Neural progenitor cell (in vitro differentiated cells): ENCODE data around the gene F8A3. TPM values are rescaled to one million over a fixed set of nuclear protein-coding genes. Genes with fewer than 3 reads are reported as not detected.

ENCODE experiments used
- DNase-seq: peaks from one replicate; pipeline ENCODE4 v3.0.0-alpha.2; 2016; ENCODE audit warnings: low spot score
- H2AFZ ChIP-seq: fragments of 200-600 bp; sonication (generic); replicated peaks from 2 replicates; pipeline ENCODE4 v1.6.1; 2016; ENCODE audit warnings: antibody characterized with exemption
- H3F3A ChIP-seq: fragments of 200-600 bp; sonication (generic); 2 replicates; pipeline ENCODE4 v1.6.1; 2016; ENCODE audit warnings: antibody characterized with exemption, low read depth
- H3K27ac ChIP-seq: fragments of 200-600 bp; sonication (generic); 2 replicates; pipeline ENCODE4 v1.5.1; 2016; ENCODE audit warnings: mild to moderate bottlenecking
- H3K27me3 ChIP-seq: fragments of 200-600 bp; sonication (generic); 2 replicates; pipeline ENCODE4 v1.6.1; 2016; ENCODE audit warnings: mild to moderate bottlenecking, moderate library complexity
- H3K36me3 ChIP-seq: fragments of 200-600 bp; sonication (generic); 2 replicates; pipeline ENCODE4 v1.5.1; 2016
- H3K4me1 ChIP-seq: fragments of 200-600 bp; sonication (generic); 2 replicates; pipeline ENCODE4 v1.6.1; 2016; ENCODE audit warnings: mixed run types
- H3K4me2 ChIP-seq: fragments of 200-600 bp; sonication (generic); 2 replicates; pipeline ENCODE4 v1.6.1; 2016
- H3K4me3 ChIP-seq: fragments of 200-600 bp; sonication (generic); 2 replicates; pipeline ENCODE4 v1.5.1; 2016
- H3K79me2 ChIP-seq: fragments of 200-600 bp; sonication (generic); 2 replicates; pipeline ENCODE4 v1.6.1; 2016; ENCODE audit warnings: low read depth
- H3K9ac ChIP-seq: fragments of 200-600 bp; sonication (generic); 2 replicates; pipeline ENCODE4 v1.6.1; 2016
- H3K9me3 ChIP-seq: fragments of 200-600 bp; sonication (generic); 2 replicates; pipeline ENCODE4 v1.5.1; 2016; ENCODE audit warnings: low read depth
- H4K20me1 ChIP-seq: fragments of 200-600 bp; sonication (generic); 2 replicates; pipeline ENCODE4 v1.6.1; 2016; ENCODE audit warnings: low read depth
- H3K27ac Mint-ChIP-seq: 3 replicates; pipeline ENCODE4 v1.8.0; 2021; ENCODE audit warnings: mixed read lengths
- H3K27me3 Mint-ChIP-seq: 2 replicates; pipeline ENCODE4 v1.8.0; 2022; ENCODE audit warnings: low read depth, mild to moderate bottlenecking, inconsistent platforms, moderate library complexity, mixed read lengths; ENCODE audit not compliant: insufficient read depth
- H3K36me3 Mint-ChIP-seq: 3 replicates; pipeline ENCODE4 v1.8.0; 2021; ENCODE audit warnings: mixed read lengths
- H3K4me1 Mint-ChIP-seq: 3 replicates; pipeline ENCODE4 v1.8.0; 2021; ENCODE audit warnings: mixed read lengths
- H3K4me3 Mint-ChIP-seq: 3 replicates; pipeline ENCODE4 v1.8.0; 2021; ENCODE audit warnings: mild to moderate bottlenecking, moderate library complexity, mixed read lengths
- H3K9me3 Mint-ChIP-seq: 3 replicates; pipeline ENCODE4 v1.8.0; 2020; ENCODE audit warnings: mixed read lengths
- CTCF ChIP-seq: fragments of 200-600 bp; sonication (generic); IDR thresholded peaks from 2 replicates; pipeline ENCODE4 v1.5.1; 2017; ENCODE audit warnings: antibody characterized with exemption, mild to moderate bottlenecking
- EZH2 ChIP-seq: fragments of 200-600 bp; sonication (generic); IDR thresholded peaks from 2 replicates; pipeline ENCODE4 v1.6.1; 2017; ENCODE audit warnings: antibody characterized with exemption, mild to moderate bottlenecking, moderate library complexity
- EZH2phosphoT487 ChIP-seq: fragments of 200-600 bp; sonication (generic); IDR thresholded peaks from 2 replicates; pipeline ENCODE4 v1.6.1; 2017; ENCODE audit warnings: antibody characterized with exemption
- microRNA-seq: library from miRNA; unstranded; fragments of <30 nt; microRNA quantifications from one replicate; pipeline ENCODE4, GENCODE V29; 2016
- small RNA-seq: library from RNA; depleted of rRNA; stranded (forward); fragments of <200 nt; gene quantifications from one replicate; pipeline ENCODE3, GENCODE V24; 2015
- total RNA-seq: library from RNA; depleted of rRNA; stranded (reverse); fragments of >200 nt; gene quantifications from 2 replicates; pipeline ENCODE4 v1.2.3, GENCODE V29; 2015; ENCODE audit warnings: low replicate concordance

F8A3 gene
- total RNA-seq, 1 donor from 2014 or later = 0.73 TPM

DNA sequence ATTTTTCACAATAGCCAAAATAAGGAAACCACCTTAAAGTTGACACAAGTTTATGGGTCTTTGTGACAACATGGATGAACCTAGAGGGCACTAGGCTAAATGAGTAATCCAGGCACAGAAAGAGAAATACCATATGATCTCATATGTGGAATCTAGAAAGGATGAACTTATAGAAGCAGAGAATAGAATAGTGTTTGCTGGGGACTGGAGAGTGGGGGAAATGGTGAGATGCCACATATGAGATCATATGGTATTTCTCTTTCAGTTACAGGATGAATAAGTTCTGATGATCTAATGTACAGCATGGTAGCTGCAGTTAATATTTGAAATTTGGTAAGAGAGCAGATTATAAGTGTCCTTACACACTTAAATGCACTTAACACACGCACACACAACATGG, 40.7 kb downstream of the F8A3 start:
- Histone ChIP-seq H3K4me3 (no peak overlapping the region), H3K27me3 (no peaks in the 10 kb centered on the region), H3K27ac (no peak overlapping the region), H3K36me3 (no peaks in the 10 kb centered on the region), H3K4me2 (no peak overlapping the region), H3K4me1 (no peaks in the 10 kb centered on the region), H3K9ac (no peak overlapping the region), H4K20me1 (no peaks in the 10 kb centered on the region), H3F3A (no peaks in the 10 kb centered on the region), H3K9me3 (peaks cover 14% of the 10 kb centered on the region), H2AFZ (no peak overlapping the region), H3K79me2 (no peaks in the 10 kb centered on the region)
- Mint-ChIP-seq H3K9me3 (peaks cover 5% of the 10 kb centered on the region), H3K36me3 (no peaks in the 10 kb centered on the region), H3K27me3 (no peaks in the 10 kb centered on the region), H3K4me3 (no peak overlapping the region), H3K27ac (no peak overlapping the region), H3K4me1 (no peaks in the 10 kb centered on the region)
- DNase-seq = no peak
- TF ChIP-seq CTCF = no peak
- TF ChIP-seq EZH2 = no peak
- no peak for TF ChIP-seq EZH2phosphoT487

Small RNA genes lying within 50 kb of the gene (microRNA-seq; reads per million reads assigned to microRNA genes)
- not detected for gene MIR1184-3

Small RNA genes lying within 50 kb of the gene (small RNA-seq; reads per million reads assigned to genes)
- not detected for gene MIR1184-3

Other genes with a start within 250 kb of the F8A3 start
- gene VBP1, start 242.2 kb downstream of the F8A3 start, total RNA-seq = 115 and 217 TPM in 2 replicates
- gene RAB39B, start 194.1 kb downstream of the F8A3 start, total RNA-seq = 6.3 and 8.7 TPM in 2 replicates
- gene CLIC2, start 124.0 kb downstream of the F8A3 start, total RNA-seq = 0.28 TPM in 1 of 2 replicates, not detected in the other
- gene F8A2, start 76.5 kb downstream of the F8A3 start, total RNA-seq = not detected in 2 replicates
- gene SPRY3, start 154.0 kb upstream of the F8A3 start, total RNA-seq = 1.1 and 1.7 TPM in 2 replicates
- gene TMLHE, start 154.3 kb upstream of the F8A3 start, total RNA-seq = 18.6 and 27.6 TPM in 2 replicates